Left ventricle myocardium inferior (tissue), 1 donor: ENCODE data around the gene MRPS24. TPM values are rescaled to one million over a fixed set of nuclear protein-coding genes. Genes with fewer than 3 reads are reported as not detected.

Source experiments
- DNase-seq: peaks from one replicate; pipeline ENCODE4 v3.0.0-alpha.2; 2020
- H3K27ac ChIP-seq: fragments of 200-600 bp; replicated peaks from 2 replicates; pipeline ENCODE4 v1.8.0; 2021
- H3K27me3 ChIP-seq: fragments of 200-600 bp; 2 replicates; pipeline ENCODE4 v1.8.0; 2021; ENCODE audit warnings: low read depth
- H3K36me3 ChIP-seq: fragments of 200-600 bp; 2 replicates; pipeline ENCODE4 v1.8.0; 2021
- H3K4me1 ChIP-seq: fragments of 200-600 bp; 2 replicates; pipeline ENCODE4 v1.8.0; 2021
- H3K4me3 ChIP-seq: fragments of 200-600 bp; 2 replicates; pipeline ENCODE4 v1.8.0; 2021; ENCODE audit warnings: mild to moderate bottlenecking, moderate library complexity
- H3K9me3 ChIP-seq: fragments of 200-600 bp; replicated peaks from 2 replicates; pipeline ENCODE4 v1.8.0; 2021
- CTCF ChIP-seq: fragments of 200-600 bp; IDR thresholded peaks from 2 replicates; pipeline ENCODE4 v1.8.0; 2021; ENCODE audit warnings: antibody characterized with exemption, mild to moderate bottlenecking, borderline replicate concordance
- intact Hi-C: fragments of 100-400 bp; cut with micrococcal nuclease; formaldehyde crosslinking; loops from one replicate; pipeline ENCODE4 v1.11.0; 2022
- total RNA-seq: library from RNA; stranded (reverse); fragmentation: NEBNext Ultra II Directional; extraction: Animal tissue kit (Norgen Biotek cat#: 25700); gene quantifications from one replicate; pipeline ENCODE4 v1.2.1, GENCODE V29; 2021
- donor health status: DM: no; HTN: yes; CAD: no; lungs with severe emphysema.

Gene MRPS24
- total RNA-seq, 1 donor from 2014 or later: 167 TPM

DNA sequence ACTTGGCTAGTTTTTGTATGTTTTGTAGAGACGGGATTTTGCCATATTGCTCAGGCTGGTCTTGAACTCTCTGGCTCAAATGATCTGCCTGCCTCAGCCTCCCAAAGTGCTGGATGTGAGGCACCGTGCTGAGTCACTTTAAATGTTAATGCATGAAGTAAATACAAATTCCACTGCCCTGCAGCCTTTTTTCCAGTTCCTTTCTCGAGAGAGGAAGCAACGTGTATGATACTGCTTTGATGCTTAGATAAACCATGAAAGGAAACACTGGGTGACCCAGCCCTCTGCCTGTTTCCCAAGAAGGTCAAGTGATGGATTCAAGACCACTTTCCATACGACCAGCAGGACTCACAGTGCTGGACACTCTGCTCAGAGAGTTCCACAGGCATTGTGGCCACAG lies 11.3 kb upstream of the MRPS24 start:
- Histone ChIP-seq H3K27me3 (no peaks in the 10 kb centered on the region), H3K27ac (no peak overlapping the region), H3K36me3 (peaks cover 89% of the 10 kb centered on the region), H3K9me3 (no peaks in the 10 kb centered on the region), H3K4me3 (no peak overlapping the region), H3K4me1 (peaks cover 42% of the 10 kb centered on the region)
- no peak for TF ChIP-seq CTCF
- DNase-seq: no peak
- intact Hi-C loops: no loop called here

GRCh38 chr7:43879477-43879876 lies 10.2 kb upstream of the MRPS24 start:
- no peaks in the 10 kb centered on the region for H3K9me3 ChIP-seq
- H3K27ac ChIP-seq: peak overlapping the region; percentile 67
- H3K4me3 ChIP-seq: no peak overlapping the region
- no peaks in the 10 kb centered on the region for H3K27me3 ChIP-seq
- no peak for DNase-seq
- TF ChIP-seq CTCF: no peak
- peaks cover 42% of the 10 kb centered on the region for H3K4me1 ChIP-seq
- intact Hi-C loops: no loop called here
- peaks cover 84% of the 10 kb centered on the region for H3K36me3 ChIP-seq

DNA sequence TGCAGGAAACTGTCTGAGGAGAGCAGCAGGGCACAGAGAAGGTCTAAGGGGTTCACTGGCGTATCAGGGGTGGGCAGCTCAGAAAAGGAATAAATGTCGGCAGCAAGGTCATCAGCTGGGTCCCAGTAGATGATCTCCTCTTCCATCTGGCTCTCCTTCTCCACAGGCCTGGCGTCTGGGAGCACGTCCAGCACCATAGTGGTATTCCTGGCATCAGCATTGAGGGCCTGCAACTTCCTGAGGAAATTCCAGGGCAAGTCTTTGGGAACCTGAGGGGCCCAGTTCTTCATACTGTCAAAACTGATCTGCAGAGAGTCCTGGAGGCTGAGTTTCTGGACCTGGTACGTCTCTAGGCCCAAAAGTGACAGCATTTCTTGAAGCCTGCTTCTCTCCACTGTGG lies 9.6 kb upstream of the MRPS24 start:
- Histone ChIP-seq H3K9me3 (no peaks in the 10 kb centered on the region), H3K27ac (peak overlapping the region; percentile 67), H3K4me3 (no peak overlapping the region), H3K27me3 (no peaks in the 10 kb centered on the region), H3K4me1 (peaks cover 42% of the 10 kb centered on the region), H3K36me3 (peaks cover 77% of the 10 kb centered on the region)
- no peak for TF ChIP-seq CTCF
- no peak for DNase-seq
- intact Hi-C loops: no loop called here

GRCh38 chr7:43877968-43878864 lies 8.9 kb upstream of the MRPS24 start:
- Histone ChIP-seq H3K27ac (peak overlapping the region; percentile 67), H3K9me3 (no peaks in the 10 kb centered on the region), H3K27me3 (no peaks in the 10 kb centered on the region), H3K36me3 (peaks cover 75% of the 10 kb centered on the region), H3K4me3 (no peak overlapping the region), H3K4me1 (peaks cover 47% of the 10 kb centered on the region)
- intact Hi-C loops: no loop called here
- DNase-seq: no peak
- TF ChIP-seq CTCF: no peak

- H3K27me3 ChIP-seq: no peaks in the 10 kb centered on the region
- no peaks in the 10 kb centered on the region for H3K9me3 ChIP-seq
- no peak for TF ChIP-seq CTCF
- H3K4me3 ChIP-seq: no peak overlapping the region
- peak overlapping the region; percentile 67 for H3K27ac ChIP-seq
- H3K36me3 ChIP-seq: peaks cover 70% of the 10 kb centered on the region
- peaks cover 50% of the 10 kb centered on the region for H3K4me1 ChIP-seq
- no peak for DNase-seq
- intact Hi-C loops: no loop called here
Observed at GRCh38 chr7:43876976-43877745, 7.8 kb upstream of the MRPS24 start.
